Gastroesophageal sphincter (tissue), 4 donors: ENCODE results near the gene CELF2. TPM values are rescaled to one million over a fixed set of nuclear protein-coding genes. Genes with fewer than 3 reads are reported as not detected.

Experiments used
- ATAC-seq: fragments of 150-250 bp; one replicate; pipeline ENCODE4 v1.9.1; 2016; ENCODE audit warnings: mild to moderate bottlenecking, moderate library complexity
- H3K27ac ChIP-seq, 4 donors: fragments of 200-600 bp; sonication (generic) in 3 of 4; 1 replicate in 3 of 4; 2 replicates in 1 of 4; pipeline ENCODE4 v1.5.1; 2016 to 2019
- H3K27me3 ChIP-seq: fragments of 200-600 bp; sonication (generic); one replicate; pipeline ENCODE4 v1.5.1; 2019
- H3K36me3 ChIP-seq, 2 donors: fragments of 200-600 bp; sonication (generic); one replicate each; pipeline ENCODE4 v1.5.1; 2019; ENCODE audit warnings: control low read depth in 1 of 2
- H3K4me1 ChIP-seq, 3 donors: fragments of 200-600 bp; sonication (generic); 1 replicate in 2 of 3; 2 replicates in 1 of 3; pipeline ENCODE4 v1.5.1; 2016 to 2019; ENCODE audit warnings: control low read depth in 2 of 3
- H3K4me3 ChIP-seq, 2 donors: fragments of 200-600 bp; sonication (generic); one replicate each; pipeline ENCODE4 v1.5.1; 2019; ENCODE audit warnings: mild to moderate bottlenecking in 1 of 2, moderate library complexity in 1 of 2
- H3K9me3 ChIP-seq, 3 donors: fragments of 200-600 bp; sonication (generic); one replicate each; pipeline ENCODE4 v1.5.1; 2017 to 2019; ENCODE audit warnings: control low read depth in 2 of 3
- CTCF ChIP-seq, 4 experiments: fragments of 200-600 bp in 2 of 4; fragments of 450-650 bp in 2 of 4; sonication (generic) in 1 of 4; IDR thresholded peaks; one replicate each; pipeline ENCODE4 v1.5.1; 2017 to 2019; ENCODE audit warnings: antibody characterized with exemption in 4 of 4, mild to moderate bottlenecking in 2 of 4, moderate library complexity in 2 of 4
- EP300 ChIP-seq: sonication (generic); formaldehyde crosslinking; IDR thresholded peaks from one replicate; pipeline ENCODE4 v1.6.1; 2017; ENCODE audit warnings: antibody characterized with exemption, mild to moderate bottlenecking
- POLR2A ChIP-seq, 2 donors: fragments of 450-650 bp; IDR thresholded peaks; one replicate each; pipeline ENCODE4 v1.6.1; 2017; ENCODE audit warnings: antibody characterized with exemption in 2 of 2, mild to moderate bottlenecking in 2 of 2, moderate library complexity in 1 of 2
- POLR2AphosphoS5 ChIP-seq: sonication (generic); formaldehyde crosslinking; IDR thresholded peaks from one replicate; pipeline ENCODE4 v1.6.1; 2017; ENCODE audit warnings: antibody characterized with exemption
- WGBS, 2 donors: methylation state at CpG; one replicate each; pipeline ENCODE4 v1.1.5; 2018; ENCODE audit warnings: low coverage in 1 of 2; 5-methylcytosine and 5-hydroxymethylcytosine counted together
- total RNA-seq, 4 donors: library from RNA; depleted of rRNA; stranded (reverse); fragments of >200 nt; gene quantifications; one replicate each; pipeline ENCODE4 v1.1.0, GENCODE V29; 2016

The CELF2 gene
- total RNA-seq, 4 donors from 2014 or later = 82.4 to 122 (median 110) TPM

- no peak for ATAC-seq
- WGBS, 2 donors = 16 to 38% methylated on average over 11 of the region's 11 CpGs
- Histone ChIP-seq H3K4me3 (peak overlapping the region; percentile 74 to 91), H3K9me3 (no peaks in the 10 kb centered on the region), H3K27me3 (no peaks in the 10 kb centered on the region), H3K27ac (peak overlapping the region; percentile 84 to 96 (median 88)), H3K4me1 (peaks cover 6 to 64% (median 6%) of the 10 kb centered on the region in 3 donors), H3K36me3 (no peaks in the 10 kb centered on the region)
- TF ChIP-seq POLR2AphosphoS5 (no peak), CTCF (IDR thresholded peaks at IDR 0.05) (no peak), EP300 (no peak), POLR2A (IDR thresholded peaks at IDR 0.05) (no peak)
Observed at GRCh38 chr10:11018855-11019631, 1.4 kb downstream of the CELF2 start.

GRCh38 chr10:11019724-11020547, 2.3 kb downstream of the CELF2 start:
- Histone ChIP-seq H3K9me3 (no peaks in the 10 kb centered on the region), H3K4me1 (peaks cover 3 to 64% (median 9%) of the 10 kb centered on the region in 3 donors), H3K4me3 (peak overlapping the region; percentile 74 to 91), H3K27ac (peak overlapping the region in 1 of 4 donors; percentile 96), H3K27me3 (no peaks in the 10 kb centered on the region), H3K36me3 (no peaks in the 10 kb centered on the region)
- no peak for ATAC-seq
- TF ChIP-seq POLR2A (IDR thresholded peaks at IDR 0.05) (no peak), CTCF (IDR thresholded peaks at IDR 0.05) (no peak), POLR2AphosphoS5 (no peak), EP300 (no peak)
- WGBS, 2 donors = 78 to 85% methylated on average over 11 of the region's 11 CpGs

- no peaks in the 10 kb centered on the region for H3K36me3 ChIP-seq
- no peak for ATAC-seq
- H3K27ac ChIP-seq = no peak overlapping the region
- H3K4me3 ChIP-seq = no peak overlapping the region
- TF ChIP-seq POLR2A (IDR thresholded peaks at IDR 0.05) = no peak
- no peak for TF ChIP-seq POLR2AphosphoS5
- TF ChIP-seq EP300 = no peak
- TF ChIP-seq CTCF (IDR thresholded peaks at IDR 0.05) = no peak
- H3K27me3 ChIP-seq = no peaks in the 10 kb centered on the region
- H3K9me3 ChIP-seq = no peaks in the 10 kb centered on the region
- 74 to 90% methylated on average over 6 of the region's 6 CpGs for WGBS, 2 donors
- peaks cover 2 to 60% (median 9%) of the 10 kb centered on the region in 3 donors for H3K4me1 ChIP-seq
Observed at GRCh38 chr10:11020548-11020942, 2.9 kb downstream of the CELF2 start.

- no peaks in the 10 kb centered on the region for H3K36me3 ChIP-seq
- no peak for TF ChIP-seq EP300
- no peak for TF ChIP-seq POLR2AphosphoS5
- TF ChIP-seq CTCF (IDR thresholded peaks at IDR 0.05) = no peak
- H3K9me3 ChIP-seq = no peaks in the 10 kb centered on the region
- ATAC-seq = no peak
- 69 to 77% methylated on average over 2 of the region's 2 CpGs for WGBS, 2 donors
- H3K4me1 ChIP-seq = peaks cover 0 to 43% (median 9%) of the 10 kb centered on the region in 3 donors
- H3K27me3 ChIP-seq = no peaks in the 10 kb centered on the region
- H3K4me3 ChIP-seq = no peak overlapping the region
- no peak overlapping the region for H3K27ac ChIP-seq
Observed at GRCh38 chr10:11022213-11022612, 4.5 kb downstream of the CELF2 start.
